OCI-M2 (cell line): ENCODE measurements around the gene PPIP5K1.
"Not testable (repeated sequence)": the region's sequence is repeated elsewhere in the genome, so short reads cannot be mapped to it uniquely, and the experiment has no call there.

Source experiments
- DNase-seq: peaks from one replicate; lab custom pipeline; 2025; ENCODE audit not compliant: unreplicated experiment; lab: John Stamatoyannopoulos, UW

Gene PPIP5K1

GRCh38 chr15:43545426-43545825 lies 44.6 kb downstream of the PPIP5K1 start:
- DNase-seq: no peak

- DNase-seq: no peak
These were observed 45.7 kb downstream of the PPIP5K1 start for GRCh38 chr15:43544266-43544665.

GRCh38 chr15:43541785-43542184 lies 48.2 kb downstream of the PPIP5K1 start:
- DNase-seq: no peak

GRCh38 chr15:43538091-43538490 lies 51.9 kb downstream of the PPIP5K1 start:
- DNase-seq: no peak

- no peak for DNase-seq
These were observed 55.1 kb downstream of the PPIP5K1 start for GRCh38 chr15:43534897-43535296.

GRCh38 chr15:43532826-43533225 lies 57.2 kb downstream of the PPIP5K1 start:
- not testable (repeated sequence) for DNase-seq

- DNase-seq: no peak
These were observed 58.9 kb downstream of the PPIP5K1 start for GRCh38 chr15:43531018-43531670.

- no peak for DNase-seq
These were observed 60.2 kb downstream of the PPIP5K1 start for GRCh38 chr15:43529587-43530345.

- DNase-seq: no peak
These were observed 60.9 kb downstream of the PPIP5K1 start for GRCh38 chr15:43529141-43529540.

GRCh38 chr15:43528542-43529007 lies 61.4 kb downstream of the PPIP5K1 start:
- no peak for DNase-seq

GRCh38 chr15:43527802-43528541 lies 62.0 kb downstream of the PPIP5K1 start:
- DNase-seq: no peak

- no peak for DNase-seq
These were observed 62.8 kb downstream of the PPIP5K1 start for GRCh38 chr15:43527016-43527801.

GRCh38 chr15:43526261-43526930 lies 63.6 kb downstream of the PPIP5K1 start:
- no peak for DNase-seq

- no peak for DNase-seq
These were observed 64.9 kb downstream of the PPIP5K1 start for GRCh38 chr15:43525131-43525530.

GRCh38 chr15:43524254-43524845 lies 65.7 kb downstream of the PPIP5K1 start:
- no peak for DNase-seq

- DNase-seq: no peak
These were observed 66.4 kb downstream of the PPIP5K1 start for GRCh38 chr15:43523646-43524045.

- DNase-seq: no peak
These were observed 67.8 kb downstream of the PPIP5K1 start for GRCh38 chr15:43522247-43522646.

- DNase-seq: no peak
These were observed 68.6 kb downstream of the PPIP5K1 start for GRCh38 chr15:43521419-43521818.

GRCh38 chr15:43520138-43520537 lies 69.9 kb downstream of the PPIP5K1 start:
- no peak for DNase-seq

GRCh38 chr15:43519196-43519595 lies 70.8 kb downstream of the PPIP5K1 start:
- DNase-seq: no peak
